ENCODE measurements around the gene OFD1.

OFD1 gene

GRCh38 chrX:13752141-13752540 is 17.6 kb downstream of the OFD1 start:
- no peak for DNase-seq (ENCODE audit: extremely low read depth, low read depth)
- H3K4me3 ChIP-seq (replicated peaks; ENCODE audit: low read depth, low read length): no peak overlapping the region
- TF ChIP-seq CTCF (IDR thresholded peaks at IDR 0.05; ENCODE audit: low read depth, low read length, missing control alignments): no peak

- no peak for TF ChIP-seq CTCF (IDR thresholded peaks at IDR 0.05; ENCODE audit: low read depth, low read length, missing control alignments)
- no peak overlapping the region for H3K4me3 ChIP-seq (replicated peaks; ENCODE audit: low read depth, low read length)
- no peak for DNase-seq (ENCODE audit: extremely low read depth, low read depth)
Measured at GRCh38 chrX:13752646-13753045, 18.1 kb downstream of the OFD1 start.

GRCh38 chrX:13754765-13755164 is 20.2 kb downstream of the OFD1 start:
- DNase-seq (ENCODE audit: extremely low read depth, low read depth): no peak
- H3K4me3 ChIP-seq (replicated peaks; ENCODE audit: low read depth, low read length): no peak overlapping the region
- no peak for TF ChIP-seq CTCF (IDR thresholded peaks at IDR 0.05; ENCODE audit: low read depth, low read length, missing control alignments)

GRCh38 chrX:13755254-13755653 is 20.7 kb downstream of the OFD1 start:
- DNase-seq (ENCODE audit: extremely low read depth, low read depth): no peak

GRCh38 chrX:13756381-13756780 is 21.8 kb downstream of the OFD1 start:
- TF ChIP-seq CTCF (IDR thresholded peaks at IDR 0.05; ENCODE audit: low read depth, low read length, missing control alignments): no peak
- no peak for DNase-seq (ENCODE audit: extremely low read depth, low read depth)

More at GRCh38 chrX:13755254-13755653, 20.7 kb downstream of the OFD1 start:
- H3K4me3 ChIP-seq (replicated peaks; ENCODE audit: low read depth, low read length): no peak overlapping the region
- no peak for TF ChIP-seq CTCF (IDR thresholded peaks at IDR 0.05; ENCODE audit: low read depth, low read length, missing control alignments)

GRCh38 chrX:13759152-13759718 is 24.7 kb downstream of the OFD1 start:
- DNase-seq (ENCODE audit: extremely low read depth, low read depth): no peak
- TF ChIP-seq CTCF (IDR thresholded peaks at IDR 0.05; ENCODE audit: low read depth, low read length, missing control alignments): no peak
- no peak overlapping the region for H3K4me3 ChIP-seq (replicated peaks; ENCODE audit: low read depth, low read length)

More at GRCh38 chrX:13756381-13756780, 21.8 kb downstream of the OFD1 start:
- no peak overlapping the region for H3K4me3 ChIP-seq (replicated peaks; ENCODE audit: low read depth, low read length)

GRCh38 chrX:13760426-13760825 is 25.9 kb downstream of the OFD1 start:
- H3K4me3 ChIP-seq (replicated peaks; ENCODE audit: low read depth, low read length): no peak overlapping the region

More at GRCh38 chrX:13760426-13760825, 25.9 kb downstream of the OFD1 start:
- TF ChIP-seq CTCF (IDR thresholded peaks at IDR 0.05; ENCODE audit: low read depth, low read length, missing control alignments): no peak
- DNase-seq (ENCODE audit: extremely low read depth, low read depth): no peak

All from HFF-Myc (cell line).